Upper lobe of right lung (tissue), 1 donor: ENCODE measurements around the gene CSRP3. TPM values are rescaled to one million over a fixed set of nuclear protein-coding genes. Genes with fewer than 3 reads are reported as not detected.

ENCODE experiments used
- ATAC-seq: fragments of 200-7000 bp; cut with Tn5 transposase; one replicate; pipeline ENCODE4 v1.9.1; 2020; ENCODE audit warnings: mild to moderate bottlenecking, moderate library complexity
- DNase-seq: peaks from one replicate; pipeline ENCODE4 v3.0.0-alpha.2; 2020
- H3K27ac ChIP-seq: fragments of 200-600 bp; one replicate; pipeline ENCODE4 v1.8.0; 2022
- H3K27me3 ChIP-seq: fragments of 200-600 bp; one replicate; pipeline ENCODE4 v1.8.0; 2022; ENCODE audit warnings: mild to moderate bottlenecking
- H3K36me3 ChIP-seq: fragments of 200-600 bp; one replicate; pipeline ENCODE4 v1.8.0; 2022
- H3K4me1 ChIP-seq: fragments of 200-600 bp; one replicate; pipeline ENCODE4 v1.8.0; 2022
- H3K4me3 ChIP-seq: fragments of 200-600 bp; one replicate; pipeline ENCODE4 v1.8.0; 2022; ENCODE audit warnings: mild to moderate bottlenecking
- H3K9me3 ChIP-seq: fragments of 200-600 bp; one replicate; pipeline ENCODE4 v1.8.0; 2022
- intact Hi-C: fragments of 100-400 bp; cut with DNase I; formaldehyde crosslinking; loops from one replicate; pipeline ENCODE4 v1.11.0; 2022
- total RNA-seq: library from RNA; stranded (reverse); fragmentation: NEBNext Ultra II Directional; extraction: Animal tissue kit (Norgen Biotek cat#: 25700); gene quantifications from one replicate; pipeline ENCODE4 v1.2.1, GENCODE V29; 2021
- TF ChIP-seq, protein P1 (sequence below): fragments of 200-600 bp; IDR thresholded peaks from one replicate; pipeline ENCODE4 v1.8.0; 2022; ENCODE audit warnings: antibody characterized with exemption
- donor health status: DM: no; HTN: yes; CAD: no; lungs with severe emphysema.

CSRP3 gene
- total RNA-seq, 1 donor from 2014 or later: not detected

DNA sequence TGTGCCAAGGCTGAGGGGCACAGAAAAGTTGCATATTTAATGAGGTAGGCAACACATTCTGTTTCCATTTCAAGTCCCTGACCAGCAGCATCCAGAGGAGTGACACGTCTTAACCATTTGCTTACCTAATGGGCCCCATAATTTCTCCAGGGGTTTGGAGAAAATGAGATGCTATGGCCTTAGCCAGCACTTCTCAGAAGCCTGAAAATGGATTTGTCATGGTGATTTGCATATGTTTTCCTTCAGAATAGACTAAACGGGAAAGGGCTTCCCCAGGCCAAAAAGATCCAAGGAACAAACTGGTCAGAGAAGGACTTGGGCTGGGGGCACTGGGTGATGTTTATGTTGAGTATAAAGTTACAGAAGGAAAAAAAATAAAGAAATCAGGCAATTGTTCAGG is 16.7 kb downstream of the CSRP3 start:
- DNase-seq (no peak), ATAC-seq (no peak)

DNA sequence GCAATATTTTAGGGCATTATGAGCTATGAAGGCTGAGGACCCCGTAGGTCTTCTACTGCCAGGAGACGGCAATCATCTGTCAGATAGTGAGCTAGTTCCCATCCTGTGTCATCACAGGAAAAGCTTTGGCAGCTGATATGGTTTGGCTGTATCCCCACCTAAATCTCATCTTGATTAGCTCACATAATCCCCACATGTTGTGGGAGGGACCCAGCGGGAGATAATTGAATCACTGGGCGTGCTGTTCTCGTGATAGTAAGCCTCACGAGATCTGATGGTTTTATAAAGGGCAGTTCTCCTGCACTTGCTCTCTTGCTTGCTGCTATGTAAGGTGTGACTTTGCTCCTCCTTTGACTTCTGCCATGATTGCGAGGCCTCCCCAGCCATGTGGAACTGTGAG is 18.1 kb downstream of the CSRP3 start:
- no peaks in the 10 kb centered on the region for H3K27me3 ChIP-seq
- H3K36me3 ChIP-seq: no peaks in the 10 kb centered on the region
- no peak overlapping the region for H3K4me3 ChIP-seq
- no peaks in the 10 kb centered on the region for H3K4me1 ChIP-seq
- no peak for DNase-seq
- intact Hi-C loops: no loop called here
- no peak for ATAC-seq
- TF ChIP-seq, protein P1, sequence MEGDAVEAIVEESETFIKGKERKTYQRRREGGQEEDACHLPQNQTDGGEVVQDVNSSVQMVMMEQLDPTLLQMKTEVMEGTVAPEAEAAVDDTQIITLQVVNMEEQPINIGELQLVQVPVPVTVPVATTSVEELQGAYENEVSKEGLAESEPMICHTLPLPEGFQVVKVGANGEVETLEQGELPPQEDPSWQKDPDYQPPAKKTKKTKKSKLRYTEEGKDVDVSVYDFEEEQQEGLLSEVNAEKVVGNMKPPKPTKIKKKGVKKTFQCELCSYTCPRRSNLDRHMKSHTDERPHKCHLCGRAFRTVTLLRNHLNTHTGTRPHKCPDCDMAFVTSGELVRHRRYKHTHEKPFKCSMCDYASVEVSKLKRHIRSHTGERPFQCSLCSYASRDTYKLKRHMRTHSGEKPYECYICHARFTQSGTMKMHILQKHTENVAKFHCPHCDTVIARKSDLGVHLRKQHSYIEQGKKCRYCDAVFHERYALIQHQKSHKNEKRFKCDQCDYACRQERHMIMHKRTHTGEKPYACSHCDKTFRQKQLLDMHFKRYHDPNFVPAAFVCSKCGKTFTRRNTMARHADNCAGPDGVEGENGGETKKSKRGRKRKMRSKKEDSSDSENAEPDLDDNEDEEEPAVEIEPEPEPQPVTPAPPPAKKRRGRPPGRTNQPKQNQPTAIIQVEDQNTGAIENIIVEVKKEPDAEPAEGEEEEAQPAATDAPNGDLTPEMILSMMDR: no peak
- H3K27ac ChIP-seq: no peak overlapping the region
- no peaks in the 10 kb centered on the region for H3K9me3 ChIP-seq

More for the DNA sequence above, 16.7 kb downstream of the CSRP3 start:
- H3K27me3 ChIP-seq: no peaks in the 10 kb centered on the region
- no peaks in the 10 kb centered on the region for H3K9me3 ChIP-seq
- H3K36me3 ChIP-seq: no peaks in the 10 kb centered on the region
- TF ChIP-seq, protein P1: no peak
- no peak overlapping the region for H3K4me3 ChIP-seq
- intact Hi-C loops: no loop called here
- no peak overlapping the region for H3K27ac ChIP-seq
- H3K4me1 ChIP-seq: no peaks in the 10 kb centered on the region

DNA sequence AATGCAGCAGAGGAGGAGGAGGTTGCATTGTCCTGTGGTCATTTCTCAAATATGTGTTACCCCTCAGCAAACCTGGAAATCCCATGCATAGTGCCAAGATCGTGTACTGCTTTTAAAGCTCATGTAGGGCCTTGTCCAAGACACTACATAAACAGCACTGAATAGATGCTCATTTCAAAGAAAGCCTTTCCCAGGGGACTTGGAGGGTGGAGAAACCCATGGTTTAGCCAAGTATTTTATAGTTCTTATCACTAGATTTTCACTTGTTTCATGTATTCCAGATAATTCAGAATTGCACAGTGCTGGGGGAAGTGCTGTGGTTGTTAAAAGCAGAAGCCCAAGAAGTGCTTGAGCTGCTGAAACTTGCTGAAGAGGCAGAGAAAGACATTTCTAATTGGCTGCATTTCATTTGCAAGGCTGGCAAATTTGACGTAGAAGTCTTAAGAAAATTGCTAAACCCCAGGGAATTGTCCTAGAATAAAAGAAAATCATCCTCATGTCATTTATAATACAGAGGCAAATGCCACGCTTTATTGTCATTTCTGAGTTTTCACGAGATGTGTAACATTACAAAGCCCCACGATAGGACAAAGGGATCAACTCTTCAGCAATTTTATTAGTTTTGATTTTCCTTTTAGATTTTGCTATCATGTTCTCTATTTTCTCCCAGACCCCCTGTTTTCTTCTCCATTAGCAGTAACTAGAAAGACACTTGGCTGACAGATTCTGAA is 20.1 kb downstream of the CSRP3 start:
- TF ChIP-seq, protein P1: no peak
- H3K4me1 ChIP-seq: no peaks in the 10 kb centered on the region
- no peaks in the 10 kb centered on the region for H3K27me3 ChIP-seq
- no peaks in the 10 kb centered on the region for H3K9me3 ChIP-seq
- peaks cover 3% of the 10 kb centered on the region for H3K36me3 ChIP-seq
- no peak for DNase-seq
- H3K4me3 ChIP-seq: no peak overlapping the region
- no peak overlapping the region for H3K27ac ChIP-seq
- intact Hi-C loops: no loop called here
- no peak for ATAC-seq

DNA sequence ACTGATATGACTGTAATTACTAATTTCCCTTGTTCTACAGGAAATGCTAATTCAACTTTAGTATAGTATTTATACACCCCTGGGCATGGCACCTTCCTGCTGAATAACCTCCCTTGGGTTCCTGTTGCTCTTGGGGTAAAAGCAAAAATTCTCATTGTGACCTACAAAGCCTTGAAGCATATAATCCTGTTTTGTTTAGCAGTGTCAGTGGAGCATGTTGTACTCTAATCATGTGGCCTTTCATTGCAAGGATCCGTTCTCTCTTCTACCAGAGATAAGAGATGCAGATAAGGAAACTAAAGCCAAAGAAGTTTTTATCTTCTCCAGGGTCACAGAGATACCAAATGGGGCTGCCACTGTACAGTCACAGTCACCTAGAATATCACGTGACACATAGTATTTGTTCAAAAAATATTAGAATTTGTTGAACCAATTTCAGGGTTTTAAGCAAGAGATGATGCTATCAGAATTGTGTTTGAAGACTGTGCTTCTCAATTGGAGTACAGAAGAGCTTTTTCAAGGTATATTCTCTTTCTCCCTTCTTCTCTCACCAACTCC is 25.1 kb downstream of the CSRP3 start:
- TF ChIP-seq, protein P1: no peak
- no peaks in the 10 kb centered on the region for H3K9me3 ChIP-seq
- intact Hi-C loops: no loop called here

DNA sequence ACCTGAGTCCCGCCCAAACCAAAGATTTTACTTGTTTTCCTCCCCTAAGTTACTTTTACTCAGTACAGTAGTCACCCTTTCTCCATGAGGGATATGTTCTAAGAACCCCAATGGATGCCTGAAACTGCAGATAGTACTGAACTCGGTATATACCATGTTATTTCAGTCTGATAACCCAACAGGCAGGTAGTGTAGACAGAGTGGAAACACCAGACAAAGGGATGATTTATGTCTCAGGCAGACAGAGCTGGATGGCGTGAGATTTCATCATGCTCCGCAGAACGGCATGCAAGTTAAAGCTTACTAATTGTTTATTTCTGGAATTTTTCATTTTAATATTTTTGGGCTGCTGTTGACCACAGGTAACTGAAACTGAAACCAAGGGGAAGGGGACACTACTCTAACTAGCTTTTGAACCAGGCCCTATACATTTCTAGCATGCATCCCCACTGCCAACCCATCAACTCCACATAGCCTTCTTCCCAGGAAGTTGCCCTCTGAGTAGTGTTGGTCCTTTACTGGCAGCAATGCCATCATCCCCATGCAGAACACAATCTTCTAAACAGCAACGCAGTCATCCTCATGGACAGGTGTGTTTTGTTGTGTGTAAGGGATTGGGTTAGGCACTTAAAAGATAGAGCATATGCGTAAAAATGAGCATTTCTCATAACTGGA is 27.7 kb downstream of the CSRP3 start:
- DNase-seq: no peak
- H3K36me3 ChIP-seq: peaks cover 25% of the 10 kb centered on the region
- no peaks in the 10 kb centered on the region for H3K9me3 ChIP-seq
- H3K27ac ChIP-seq: no peak overlapping the region
- intact Hi-C loops: no loop called here
- TF ChIP-seq, protein P1: no peak
- ATAC-seq: no peak
- no peaks in the 10 kb centered on the region for H3K27me3 ChIP-seq
- H3K4me1 ChIP-seq: no peaks in the 10 kb centered on the region
- no peak overlapping the region for H3K4me3 ChIP-seq

More for the DNA sequence above, 25.1 kb downstream of the CSRP3 start:
- DNase-seq (no peak), ATAC-seq (no peak)
- Histone ChIP-seq H3K27ac (no peak overlapping the region), H3K4me3 (no peak overlapping the region), H3K4me1 (no peaks in the 10 kb centered on the region), H3K27me3 (no peaks in the 10 kb centered on the region), H3K36me3 (peaks cover 16% of the 10 kb centered on the region)
